T-helper 9 cell (primary cell): ENCODE results near the gene ARHGDIA.

Experiments
- DNase-seq: peaks from one replicate; pipeline ENCODE4 v3.0.0-alpha.2; 2020

The ARHGDIA gene

DNA sequence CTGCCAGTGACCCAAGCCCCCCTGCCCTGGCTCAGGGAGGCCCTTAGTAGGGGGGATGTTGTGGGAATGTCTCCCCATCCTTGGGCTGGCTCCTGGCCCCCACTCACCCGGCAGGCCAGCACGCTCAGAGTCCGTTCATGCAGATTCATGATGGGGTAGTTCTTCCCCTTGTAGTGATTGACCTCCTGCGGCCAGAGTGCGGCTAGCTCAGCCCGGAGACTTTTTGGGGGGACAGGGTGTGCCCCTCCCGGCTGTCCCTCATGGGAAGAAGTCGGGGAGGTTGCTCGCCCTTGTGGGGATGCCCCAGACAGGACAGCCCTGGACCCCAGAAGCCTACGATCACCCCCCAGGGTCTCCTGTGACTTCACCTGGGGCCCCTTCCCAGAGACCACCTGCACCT, 34.9 kb upstream of the ARHGDIA start:
- DNase-seq = no peak

DNA sequence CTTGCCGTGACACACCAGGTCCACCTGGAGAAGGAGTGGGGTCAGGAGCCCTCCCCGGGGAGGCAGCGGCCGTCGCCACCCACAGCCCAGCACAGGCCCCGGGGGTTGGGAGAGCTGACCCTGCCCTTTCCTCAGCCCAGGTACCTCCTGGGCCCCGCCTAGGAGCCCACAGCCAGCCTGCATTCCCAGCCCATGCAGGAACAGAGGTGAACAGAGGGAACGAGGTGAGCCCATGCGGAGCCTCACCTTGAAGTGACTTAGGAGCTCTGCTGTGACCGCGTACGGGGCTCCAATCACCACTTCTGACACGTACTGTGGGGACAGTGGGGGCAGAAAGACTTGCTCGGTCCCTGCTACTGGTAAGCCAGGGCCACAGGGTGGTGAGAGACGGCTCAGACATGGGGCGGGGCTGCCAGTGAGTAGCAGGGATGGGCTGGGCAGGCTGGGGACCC, 34.3 kb upstream of the ARHGDIA start:
- no peak for DNase-seq

GRCh38 chr17:81904600-81905423, 33.7 kb upstream of the ARHGDIA start:
- DNase-seq = no peak

GRCh38 chr17:81903896-81904599, 32.9 kb upstream of the ARHGDIA start:
- DNase-seq = no peak

DNA sequence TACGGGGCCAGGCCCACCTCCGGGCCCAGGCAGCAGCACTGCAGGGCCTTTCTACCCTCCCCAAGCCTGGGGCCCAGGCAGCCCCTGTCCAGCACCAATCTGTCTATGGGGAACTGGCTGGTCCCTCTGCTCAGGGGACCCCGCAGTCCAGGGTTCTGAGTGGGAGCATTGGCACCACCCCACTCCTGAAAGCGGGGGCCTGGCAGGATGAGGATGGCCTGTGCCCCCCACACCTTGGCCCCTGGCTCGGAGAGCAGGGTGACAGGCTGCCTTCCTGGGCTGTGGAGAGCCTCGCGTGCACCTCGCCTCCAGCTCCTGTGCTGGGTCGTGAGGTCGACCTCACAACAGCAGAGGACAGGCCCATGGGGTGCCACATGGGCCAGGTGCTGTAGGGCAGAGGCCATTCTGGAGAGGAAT, 32.3 kb upstream of the ARHGDIA start:
- no peak for DNase-seq

DNA sequence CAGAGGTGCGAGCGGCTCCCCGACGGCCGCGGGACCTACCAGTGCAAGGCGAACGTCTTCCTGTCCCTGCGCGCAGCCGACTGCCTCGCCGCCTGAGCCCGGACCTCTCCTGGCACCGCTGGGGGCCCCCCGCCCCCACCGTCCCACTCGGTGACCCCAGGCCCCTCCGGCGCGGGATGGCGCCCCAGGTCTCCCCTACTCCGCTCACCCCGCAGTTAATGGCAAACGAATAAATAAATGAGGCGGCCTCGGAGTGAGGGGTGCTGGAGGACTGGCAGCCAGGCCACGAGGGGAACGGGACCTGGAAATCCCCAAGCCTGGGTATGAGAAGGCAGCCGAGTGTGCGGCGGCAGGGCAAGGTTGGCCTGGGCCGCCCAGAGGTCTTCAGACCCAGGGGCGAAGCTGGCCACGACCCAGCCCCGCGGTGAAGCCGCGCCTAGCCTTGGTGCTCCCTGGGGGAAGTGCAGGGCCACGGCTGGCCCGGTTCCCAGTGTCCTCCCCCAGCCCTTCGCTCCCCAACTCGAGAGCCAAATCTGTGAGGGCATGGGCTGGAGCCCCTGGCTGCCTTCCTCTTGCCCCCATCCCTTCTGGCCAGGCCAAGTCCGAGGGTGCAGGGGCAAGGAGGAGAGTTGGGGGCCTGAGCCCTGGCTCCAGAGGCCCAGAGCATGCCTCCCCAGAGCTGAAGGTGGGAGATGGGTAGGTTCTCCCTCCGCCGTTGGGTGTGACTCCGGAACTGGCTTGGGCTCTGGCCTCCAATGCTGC, 31.7 kb upstream of the ARHGDIA start:
- no peak for DNase-seq

DNA sequence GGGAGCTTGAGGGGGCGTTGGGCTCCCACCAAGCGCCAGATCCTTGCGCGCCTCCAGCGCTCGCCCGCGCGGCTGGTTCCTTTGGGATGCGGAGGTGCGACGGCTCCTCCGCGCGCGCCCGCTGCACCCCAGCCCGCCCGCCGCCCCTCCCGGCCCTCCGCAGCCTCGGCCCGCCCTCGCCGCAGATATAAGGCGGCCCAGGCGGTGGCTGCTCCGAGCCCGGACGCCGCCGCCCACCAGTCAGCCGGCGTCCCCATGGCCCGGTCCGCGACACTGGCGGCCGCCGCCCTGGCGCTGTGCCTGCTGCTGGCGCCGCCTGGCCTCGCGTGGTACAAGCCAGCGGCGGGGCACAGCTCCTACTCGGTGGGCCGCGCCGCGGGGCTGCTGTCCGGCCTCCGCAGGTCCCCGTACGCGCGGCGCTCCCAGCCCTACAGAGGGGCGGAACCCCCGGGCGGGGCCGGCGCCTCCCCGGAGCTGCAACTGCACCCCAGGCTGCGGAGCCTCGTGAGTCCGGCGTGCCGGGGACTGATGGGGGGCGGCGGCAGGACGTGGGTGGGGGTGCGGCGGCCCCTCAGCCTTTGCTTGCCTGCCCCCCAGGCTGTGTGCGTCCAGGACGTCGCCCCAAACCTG, 31.0 kb upstream of the ARHGDIA start, which contains the start of gene NPB:
TSS of gene NPB (plus strand) at position 216 of the 630 bp plus-strand sequence. CDS start at position 256, 40 bp downstream.
- DNase-seq = no peak

GRCh38 chr17:81901167-81902022, 30.3 kb upstream of the ARHGDIA start:
- DNase-seq = no peak

DNA sequence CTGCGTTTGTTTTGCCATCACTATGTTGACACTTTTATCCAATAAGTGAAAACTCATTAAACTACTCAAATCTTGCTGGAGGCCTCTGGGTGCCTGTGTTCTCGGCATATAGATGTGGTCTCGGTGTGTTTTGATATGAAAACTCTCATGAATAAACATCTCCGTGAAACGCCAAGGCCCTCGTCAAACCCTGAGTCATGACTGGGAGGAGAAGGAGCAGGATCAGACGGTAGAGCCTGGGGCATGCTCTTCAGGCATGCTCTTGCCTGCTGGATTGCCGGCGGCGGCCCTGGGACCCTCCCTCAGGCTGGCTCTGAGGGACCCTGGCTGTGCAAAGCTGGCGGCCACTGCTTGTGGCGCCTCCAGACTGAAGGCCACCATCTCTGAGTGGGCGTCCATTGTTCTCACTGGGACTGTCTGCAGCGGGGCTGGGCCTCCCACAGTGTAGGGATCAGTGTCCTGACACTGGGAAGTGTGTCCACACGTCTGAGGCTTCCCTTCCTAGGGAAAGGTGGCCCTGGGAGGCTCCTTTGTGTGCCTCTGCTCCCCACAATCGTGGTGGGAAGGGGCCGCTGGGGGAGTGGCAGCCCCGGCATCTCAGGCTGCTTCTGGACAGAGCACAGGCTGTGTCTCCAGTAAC, 29.2 kb upstream of the ARHGDIA start:
- DNase-seq = no peak

DNA sequence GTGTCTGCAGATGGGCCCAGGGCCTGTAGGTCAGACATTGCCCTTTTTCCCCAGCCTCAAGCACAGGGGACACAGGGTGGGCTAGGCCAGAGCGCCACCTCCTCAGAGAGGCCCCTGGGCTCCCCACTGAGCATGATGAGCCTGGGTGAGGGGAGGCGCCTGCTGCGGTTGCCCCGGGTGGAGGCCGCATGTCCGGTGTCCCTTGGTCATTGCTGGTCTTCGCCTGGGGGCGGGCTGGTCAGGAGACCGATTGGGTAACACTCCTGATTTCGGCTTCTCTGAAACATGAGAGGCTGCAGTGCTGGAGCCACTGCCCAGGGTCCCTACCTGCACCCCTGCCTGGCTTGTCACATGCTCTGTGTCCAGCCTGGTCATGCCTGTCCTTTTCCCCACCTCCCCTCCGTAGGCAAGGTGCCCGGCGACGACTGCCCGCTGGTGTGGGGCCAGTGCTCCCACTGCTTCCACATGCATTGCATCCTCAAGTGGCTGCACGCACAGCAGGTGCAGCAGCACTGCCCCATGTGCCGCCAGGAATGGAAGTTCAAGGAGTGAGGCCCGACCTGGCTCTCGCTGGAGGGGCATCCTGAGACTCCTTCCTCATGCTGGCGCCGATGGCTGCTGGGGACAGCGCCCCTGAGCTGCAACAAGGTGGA, 28.5 kb upstream of the ARHGDIA start:
- DNase-seq = no peak

DNA sequence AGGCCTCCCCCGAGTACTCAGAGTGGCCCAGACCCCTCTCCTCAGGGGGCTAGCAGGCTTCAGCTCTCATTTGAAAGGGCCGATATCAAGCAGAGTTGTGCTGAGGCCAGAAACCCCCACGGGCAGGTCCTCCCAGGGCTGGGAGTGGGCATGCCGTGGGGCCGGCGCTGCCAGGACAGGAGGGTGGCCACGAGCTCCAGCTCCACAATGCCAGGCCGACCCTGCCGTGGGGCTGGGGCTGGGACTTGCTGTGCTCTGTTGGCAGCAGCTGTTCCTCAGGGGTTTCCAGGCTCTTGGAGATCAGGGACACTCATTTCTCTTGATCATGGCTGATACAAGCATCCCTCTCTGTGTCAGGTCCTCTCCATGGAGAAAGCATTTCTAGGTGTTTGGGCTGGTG, 27.7 kb upstream of the ARHGDIA start:
- DNase-seq = no peak

DNA sequence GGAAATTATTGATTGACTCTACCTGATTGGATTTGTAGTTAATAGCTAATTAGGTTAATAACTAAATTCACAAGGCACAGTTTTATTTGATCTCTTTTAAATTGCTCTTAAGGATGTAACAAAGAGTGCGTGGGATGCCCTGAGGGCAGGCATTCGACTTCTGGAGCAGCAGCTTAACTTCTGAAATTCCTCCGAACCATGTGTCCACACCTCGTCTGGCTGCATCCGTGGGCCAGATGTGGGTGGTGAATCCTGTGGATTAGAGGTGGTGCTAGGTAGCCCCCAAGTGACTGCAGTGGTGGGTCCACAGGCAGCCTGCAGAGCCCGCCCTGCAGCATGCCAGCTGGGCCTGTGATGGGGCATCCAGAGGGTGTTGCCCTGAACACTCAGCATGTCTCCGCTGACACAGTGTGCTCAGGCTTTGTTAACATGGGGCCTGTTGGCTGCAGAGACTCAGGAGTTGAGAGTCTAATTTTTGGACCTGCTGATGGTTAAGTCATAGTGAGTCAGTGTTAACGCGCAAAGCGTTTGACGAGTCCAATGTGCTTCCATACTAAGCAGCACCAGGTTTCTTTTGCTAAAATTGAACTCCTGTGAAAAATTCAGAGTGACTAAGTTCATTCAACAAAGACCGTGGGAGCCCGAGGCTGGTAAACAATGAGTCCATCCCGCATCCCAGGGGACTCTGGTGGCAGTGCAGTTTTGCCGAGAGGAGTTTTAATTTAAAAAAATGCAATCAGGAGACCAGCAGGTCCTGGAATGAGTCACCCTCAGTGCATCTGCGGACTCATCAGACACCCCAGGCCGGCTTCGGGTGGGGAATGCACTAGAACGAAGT, 27.1 kb upstream of the ARHGDIA start:
- no peak for DNase-seq

- no peak for DNase-seq
Observed at GRCh38 chr17:81895400-81895799, 24.3 kb upstream of the ARHGDIA start.

DNA sequence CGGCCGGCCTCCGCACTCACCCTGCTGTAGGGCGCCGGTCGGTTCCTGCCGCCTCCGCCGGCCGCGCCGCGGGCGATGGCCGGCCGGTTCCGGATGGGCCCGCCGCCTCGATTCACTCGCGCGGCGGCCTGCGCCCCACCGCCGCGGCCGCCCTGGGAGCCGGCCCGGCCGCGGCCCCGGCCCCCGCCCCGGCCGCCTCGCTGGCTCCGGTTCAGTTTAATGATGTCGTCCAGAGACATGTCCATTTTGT, 20.1 kb upstream of the ARHGDIA start:
- DNase-seq = no peak

DNA sequence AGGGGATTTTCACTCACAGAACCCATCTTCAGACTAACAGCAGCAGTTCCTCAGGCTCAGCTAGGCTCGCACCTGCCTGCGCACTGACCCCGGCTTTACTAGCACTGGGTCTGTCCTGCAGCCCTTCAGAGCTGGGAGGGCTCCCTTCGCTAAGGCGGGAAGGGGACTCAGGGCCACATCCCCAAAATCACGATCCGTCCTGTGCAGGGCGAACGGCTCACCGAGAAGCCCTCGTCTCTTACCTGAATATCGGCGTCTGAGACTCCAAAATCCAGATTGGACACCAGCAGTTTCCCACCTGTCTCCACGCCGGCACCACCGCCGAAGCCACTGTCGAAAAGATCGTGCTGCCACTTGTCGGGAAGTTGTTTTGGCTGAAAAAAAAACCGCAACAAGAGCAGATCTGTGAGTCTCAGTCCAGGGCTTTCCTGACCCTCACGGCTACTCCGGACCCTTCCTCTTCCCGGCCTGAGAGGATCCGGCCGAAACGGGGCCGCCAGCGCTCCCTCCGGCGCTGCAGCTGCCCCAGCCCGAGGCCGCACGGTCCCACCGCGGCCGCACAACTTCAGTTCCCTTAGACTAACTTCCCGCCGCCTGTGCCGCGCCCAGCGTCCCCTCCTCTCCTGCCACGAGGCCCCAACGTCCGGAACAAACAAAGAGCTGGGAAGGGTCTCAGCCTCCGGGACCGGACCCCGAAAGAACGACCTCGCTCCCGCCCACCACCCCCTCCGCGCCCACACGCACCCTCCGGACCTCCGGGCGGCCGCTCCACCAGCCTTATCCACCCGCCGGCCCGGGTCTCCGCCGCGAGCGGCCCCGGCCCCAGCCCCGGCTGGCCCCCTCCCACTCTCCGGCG, 19.5 kb upstream of the ARHGDIA start:
- DNase-seq = no peak

GRCh38 chr17:81889602-81890001, 18.5 kb upstream of the ARHGDIA start:
- DNase-seq = no peak

DNA sequence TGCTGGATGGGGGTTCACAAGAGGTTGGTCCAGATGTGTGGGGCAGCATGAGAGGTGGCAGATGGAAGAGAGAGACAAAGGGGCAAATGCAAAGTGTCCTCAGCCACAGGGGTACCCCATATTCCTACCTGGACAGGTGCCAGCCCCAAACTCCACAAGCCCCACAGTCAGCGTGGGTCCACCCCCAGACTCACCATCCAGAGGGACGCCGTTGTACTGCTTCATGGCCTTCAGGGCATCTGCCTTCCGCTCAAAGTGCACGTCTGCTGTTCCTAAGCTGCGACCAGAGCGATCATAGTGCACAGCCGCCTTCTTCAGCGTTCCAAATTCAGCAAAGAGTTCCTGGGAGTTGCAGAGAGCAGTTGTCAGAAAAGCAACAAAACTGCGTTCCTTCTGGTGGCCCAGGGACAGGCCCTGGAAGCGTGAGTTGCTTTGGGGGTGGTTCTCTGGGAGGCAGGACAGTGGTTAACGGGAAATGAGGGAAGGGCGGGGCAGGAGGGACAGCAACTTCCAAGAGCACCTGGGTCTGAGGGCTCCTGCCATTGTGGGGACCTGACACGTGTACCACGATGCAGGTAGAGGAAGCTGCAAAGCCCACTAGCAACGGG, 18.0 kb upstream of the ARHGDIA start:
- DNase-seq = no peak

- no peak for DNase-seq
Observed at GRCh38 chr17:81888105-81888987, 17.2 kb upstream of the ARHGDIA start.
